Amygdala (tissue), 56 donors: ENCODE data around the gene NAT8L.

Experiments
- DNase-seq, 56 donors: peaks; one replicate each; lab custom pipeline; 2025; lab: John Stamatoyannopoulos, UW

NAT8L gene

DNA sequence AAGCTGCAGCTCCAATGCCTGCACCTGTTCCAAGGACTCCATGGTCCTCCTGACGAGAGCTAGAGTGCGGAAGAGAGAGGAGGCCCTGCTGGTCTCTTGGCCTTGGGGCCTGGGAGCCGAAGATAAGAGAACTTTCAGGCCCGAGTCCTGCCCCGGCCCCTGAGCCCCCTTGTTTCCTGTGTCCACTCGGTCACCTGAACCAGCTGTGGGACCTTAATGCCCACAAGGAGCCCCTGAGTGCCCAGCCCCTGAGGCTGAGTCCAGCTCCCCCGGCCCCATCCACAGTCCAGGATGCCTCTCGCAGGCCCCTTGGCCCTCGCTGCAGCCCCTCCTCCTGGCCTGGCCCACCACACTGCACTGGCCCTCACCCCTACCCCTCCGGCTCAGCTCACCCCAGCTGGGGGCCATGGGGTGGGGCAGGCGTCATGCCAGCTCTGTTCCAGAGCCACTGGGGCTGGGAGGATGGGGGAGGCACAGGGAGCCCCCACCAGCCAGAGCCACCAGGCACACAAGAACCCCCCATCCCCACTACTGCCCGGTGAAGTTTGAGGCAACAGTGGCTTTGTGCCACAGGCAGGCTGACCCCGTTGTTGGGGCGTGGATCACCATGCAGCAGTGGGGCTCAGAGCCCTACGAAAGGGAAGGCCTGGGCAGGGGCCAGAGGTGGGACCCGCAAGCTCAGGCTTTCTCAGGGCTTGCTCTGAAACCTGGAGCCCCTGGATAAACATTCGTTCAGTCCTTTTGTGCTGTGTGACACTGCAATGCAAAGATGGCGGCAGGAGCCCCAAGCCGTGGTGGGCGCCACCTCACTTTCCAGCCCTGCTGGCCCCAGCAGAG is 14.1 kb downstream of the NAT8L start:
- no peak for DNase-seq

DNA sequence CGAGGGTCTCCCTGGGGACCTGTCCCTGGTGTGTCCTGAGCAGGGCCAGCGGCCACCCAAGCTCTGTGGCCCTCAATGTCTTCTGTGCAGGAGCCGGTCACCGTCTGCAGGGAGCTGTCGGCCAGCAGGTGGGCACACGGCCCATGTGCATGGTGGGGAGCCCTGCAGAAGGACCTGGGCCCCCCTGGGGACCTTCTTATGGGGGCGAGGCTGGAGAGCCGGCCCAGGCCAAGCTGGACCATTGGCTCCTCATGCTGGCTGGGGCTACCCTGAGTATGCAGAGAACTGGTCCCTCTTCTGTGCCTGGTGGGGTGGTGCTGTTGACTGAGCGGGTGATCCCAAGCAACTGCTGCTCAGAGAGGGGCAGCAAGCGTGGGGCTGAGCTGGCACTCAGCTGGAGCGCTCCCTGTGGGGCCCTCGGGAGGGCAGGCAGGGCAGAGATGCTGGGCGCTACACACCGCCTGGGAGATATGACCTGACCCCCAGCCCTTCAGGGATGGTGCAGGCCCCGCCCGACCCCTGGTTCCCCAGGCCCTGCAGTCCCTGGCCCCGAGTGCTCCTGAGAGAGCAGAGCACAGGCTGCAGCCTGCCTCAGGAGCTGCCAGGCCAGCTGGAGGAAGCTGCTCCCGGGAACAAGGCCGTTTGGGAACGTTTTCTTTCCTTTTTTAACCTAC is 14.8 kb downstream of the NAT8L start:
- DNase-seq = no peak

DNA sequence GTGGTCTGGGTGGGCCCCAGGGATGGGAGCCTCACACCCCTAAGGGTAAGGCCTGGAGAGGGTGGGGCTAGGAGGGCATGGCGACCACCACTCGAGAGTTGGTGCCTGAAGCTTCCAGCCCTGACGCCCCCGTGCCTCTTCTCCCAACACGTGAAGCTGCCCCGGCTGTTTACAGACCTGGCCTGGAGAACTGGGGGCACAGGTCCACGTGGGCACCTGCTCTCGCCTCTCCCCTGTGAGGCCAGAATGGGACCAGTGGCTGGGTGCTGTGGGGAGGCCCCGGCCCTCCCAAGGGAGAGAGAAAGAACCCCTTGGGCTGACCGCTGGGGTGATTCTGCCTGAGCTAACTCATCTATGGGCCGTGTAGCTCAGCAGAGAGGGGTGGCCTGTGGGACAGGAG is 15.5 kb downstream of the NAT8L start:
- DNase-seq = no peak

DNA sequence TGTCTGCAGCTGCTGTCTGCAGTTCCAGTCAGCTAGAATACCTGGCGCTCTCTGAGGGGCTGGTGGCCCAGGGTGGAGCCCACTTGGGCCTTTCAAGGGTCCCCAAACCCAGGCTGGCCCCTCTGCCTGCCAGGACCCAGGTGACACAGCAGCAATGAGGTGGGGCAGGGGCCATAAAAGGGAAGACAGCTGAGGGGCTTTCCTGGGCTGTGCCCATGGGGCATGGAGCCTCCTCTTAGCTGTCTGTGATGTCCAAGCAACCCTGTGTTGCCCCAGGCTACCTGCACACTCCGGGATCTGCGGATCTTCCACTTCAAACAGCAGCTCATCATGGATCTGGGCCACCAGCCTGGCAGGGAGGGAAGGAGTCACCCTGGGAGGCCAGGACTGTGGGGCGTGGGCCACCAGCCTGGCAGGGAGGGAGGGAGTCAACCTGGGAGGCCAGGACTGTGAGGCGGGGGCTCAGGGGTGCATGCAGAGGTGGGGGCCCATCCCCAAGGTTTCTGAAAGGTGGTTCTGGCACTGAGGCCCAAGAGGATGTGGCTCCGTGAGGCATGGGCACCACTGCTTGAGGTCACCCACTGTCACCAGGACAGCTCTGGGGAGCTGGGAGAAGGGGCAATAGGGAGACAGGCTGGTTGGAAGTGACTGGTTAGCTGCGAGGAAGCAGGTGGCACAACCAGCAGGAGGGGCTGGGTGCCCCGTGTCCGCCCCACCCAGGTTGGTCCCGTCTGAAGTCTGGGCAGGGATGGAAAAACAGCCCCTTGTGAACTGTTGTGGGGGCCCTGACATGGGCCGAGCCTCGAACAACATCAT is 16.3 kb downstream of the NAT8L start:
- DNase-seq = no peak

DNA sequence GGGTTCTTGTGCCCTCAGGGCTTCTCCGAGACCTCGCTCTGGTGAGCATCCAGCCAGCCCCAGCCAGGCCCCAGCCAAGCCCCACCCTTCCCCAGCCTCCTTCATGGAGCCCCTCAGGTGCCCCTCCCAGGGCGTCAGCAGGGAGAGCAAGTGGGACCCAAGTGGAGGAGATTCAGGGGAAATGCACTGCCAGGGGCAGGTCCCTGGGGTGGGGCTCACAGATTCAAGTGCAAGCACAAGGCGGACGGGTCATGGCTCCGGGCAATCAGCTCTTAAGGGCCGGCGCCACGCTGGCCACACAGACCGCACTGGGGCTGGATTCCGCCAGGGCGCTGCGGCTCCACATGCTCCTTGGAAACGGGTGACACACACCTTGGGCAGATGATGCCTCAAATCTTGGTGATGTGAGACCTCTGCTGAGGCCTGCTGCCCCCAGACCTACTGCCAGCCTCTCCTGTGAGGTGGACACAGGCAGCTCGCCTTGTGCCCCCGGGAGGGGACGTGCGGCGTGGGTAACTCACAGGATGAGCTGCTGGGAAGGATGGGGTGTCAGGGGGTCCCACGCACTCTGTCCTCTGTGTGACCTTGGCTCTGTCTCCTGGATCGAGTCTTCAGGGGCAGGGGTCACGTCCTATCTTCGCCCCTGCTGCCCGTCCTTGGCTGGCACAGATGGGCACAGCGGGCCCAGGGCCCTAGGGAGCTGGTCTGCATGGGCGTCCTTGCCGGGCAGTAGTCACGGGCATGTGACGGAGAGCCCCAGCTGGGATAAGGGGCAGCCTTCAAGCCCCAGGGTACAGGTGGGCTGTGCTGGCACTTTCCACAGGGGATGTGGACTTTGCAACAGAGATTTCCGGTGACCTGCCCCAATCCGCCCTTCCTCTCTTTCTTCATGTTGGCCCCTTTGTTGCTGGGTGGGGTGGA is 17.1 kb downstream of the NAT8L start:
- no peak for DNase-seq

DNA sequence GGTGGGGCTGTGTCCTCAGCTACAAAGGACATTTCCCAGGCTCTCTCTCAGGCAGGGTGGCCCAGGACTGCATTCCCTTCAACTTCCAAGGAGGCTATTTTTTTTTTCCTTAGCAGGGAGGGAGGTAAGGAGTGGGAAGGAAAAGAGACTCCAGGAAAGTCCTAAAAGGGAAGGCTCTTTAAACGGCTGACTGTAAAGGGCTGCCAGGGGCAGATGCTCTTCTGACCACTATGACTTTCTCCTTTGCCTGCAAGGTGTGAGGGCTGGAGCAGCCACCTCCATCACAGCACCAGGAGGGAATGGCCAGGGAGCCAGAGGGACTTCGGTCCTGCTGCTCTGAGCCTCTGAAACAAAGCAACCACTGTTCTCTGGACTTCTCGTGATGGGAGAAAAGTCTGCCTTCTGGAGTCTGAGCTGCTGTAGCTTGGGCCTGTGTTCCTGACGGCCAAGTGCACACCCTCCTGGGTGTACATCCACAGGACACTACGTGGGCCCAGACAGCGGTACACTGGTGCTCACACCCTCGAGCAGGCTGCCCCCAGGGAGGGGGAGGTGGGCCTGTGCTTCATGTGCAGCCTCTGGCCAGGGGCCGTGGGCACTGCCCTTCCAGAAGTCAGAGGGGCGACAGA is 17.9 kb downstream of the NAT8L start:
- no peak for DNase-seq

DNA sequence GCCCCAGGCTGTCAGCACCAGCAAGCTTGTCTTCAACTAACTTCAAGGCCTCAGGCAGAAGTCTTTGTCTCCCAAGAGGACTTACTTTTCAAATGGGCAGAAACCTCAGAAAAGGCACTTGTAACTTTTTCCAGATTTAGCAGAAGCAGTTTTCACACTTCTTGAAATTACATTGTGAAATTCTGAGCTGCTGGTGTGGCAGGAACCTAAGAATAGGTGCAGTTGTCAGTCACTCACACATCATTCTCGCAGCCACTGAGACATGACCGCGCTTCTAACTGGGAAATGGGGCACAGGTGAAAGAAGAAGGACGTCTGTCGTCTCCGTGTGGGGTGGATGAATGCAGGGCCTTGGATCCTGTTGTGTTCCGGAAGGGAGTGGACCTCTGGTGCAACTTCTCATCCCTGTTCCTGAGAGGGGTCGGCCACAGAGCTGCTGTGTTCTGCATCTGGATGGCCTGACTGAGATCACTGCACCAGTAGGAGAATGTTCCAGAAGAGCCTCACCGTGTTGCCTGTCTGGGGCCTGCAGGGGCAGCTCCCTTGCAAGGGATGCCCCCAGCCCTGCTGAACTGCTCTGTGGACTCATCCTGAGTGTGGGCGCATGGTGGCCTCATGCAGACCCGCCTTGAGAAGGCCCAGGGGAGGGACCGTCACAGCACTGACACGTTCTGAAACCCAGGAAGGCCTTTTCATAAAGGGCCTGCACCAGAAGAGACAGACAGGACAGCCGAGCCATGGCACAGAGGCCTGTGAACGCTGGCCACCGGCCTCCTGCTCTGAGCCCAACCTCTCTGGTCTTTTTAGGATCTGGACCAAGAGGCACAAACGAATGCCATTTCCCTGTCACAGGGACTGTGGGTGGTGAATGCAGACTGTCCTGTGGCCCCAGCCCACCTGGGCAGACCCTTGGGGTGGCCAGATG is 18.7 kb downstream of the NAT8L start:
- DNase-seq = no peak

DNA sequence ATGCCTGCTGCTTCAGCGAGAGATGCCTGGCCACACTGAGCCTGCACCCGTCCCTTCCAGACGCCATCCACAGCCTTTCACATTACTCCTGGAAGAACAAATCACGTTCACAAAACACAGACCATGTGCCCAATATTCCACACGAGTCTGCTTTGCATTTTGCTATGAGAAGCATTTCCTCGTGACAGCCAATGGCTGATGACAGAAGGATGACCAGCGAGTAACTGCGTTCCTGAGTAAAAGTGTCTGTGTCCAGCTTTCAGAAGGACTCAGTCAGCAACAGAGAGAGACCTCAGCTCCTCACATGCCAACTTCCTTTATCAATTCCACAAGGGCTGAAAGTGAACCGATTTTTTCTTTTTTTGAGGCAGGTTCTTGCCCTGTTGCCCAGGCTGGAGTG is 19.5 kb downstream of the NAT8L start:
- no peak for DNase-seq

DNA sequence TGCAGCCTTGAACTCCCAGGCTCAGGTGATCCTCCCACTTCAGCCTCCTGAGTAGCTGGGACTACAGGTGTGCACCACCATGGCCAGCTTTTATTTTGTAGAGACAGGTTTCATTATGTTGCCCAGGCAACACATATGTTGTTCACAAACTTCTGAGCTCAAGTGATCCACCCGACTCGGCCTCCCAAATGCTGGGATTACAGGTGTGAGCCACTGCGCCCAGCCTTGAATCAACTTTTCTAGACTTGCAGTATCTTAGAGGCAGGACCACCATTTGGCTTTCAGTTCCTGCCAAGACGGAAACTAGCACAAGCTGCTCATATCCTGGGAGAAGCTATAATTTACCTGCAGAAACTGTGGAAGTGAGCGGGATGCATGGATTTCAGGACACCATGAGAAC is 19.9 kb downstream of the NAT8L start:
- DNase-seq = no peak

DNA sequence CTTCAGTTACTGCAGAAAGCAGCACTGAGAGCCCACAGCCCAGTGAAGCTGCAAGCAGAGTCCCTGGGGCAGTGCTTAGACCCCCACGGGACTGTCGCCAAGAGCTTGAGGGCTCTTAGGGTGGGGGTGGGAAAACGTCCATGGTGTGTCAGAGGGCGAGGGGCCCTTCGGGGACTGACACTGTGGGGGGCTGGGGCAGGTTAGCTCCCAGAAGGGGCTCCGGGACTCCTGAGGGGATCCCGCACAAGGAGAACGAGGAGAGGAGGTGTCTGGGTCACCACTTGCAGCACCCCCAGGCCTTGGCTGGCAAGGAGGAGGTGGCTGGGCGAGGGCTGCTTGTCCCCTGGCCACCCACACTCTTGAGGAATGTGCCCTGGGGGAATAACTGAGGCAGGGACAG is 20.8 kb downstream of the NAT8L start:
- DNase-seq = no peak

DNA sequence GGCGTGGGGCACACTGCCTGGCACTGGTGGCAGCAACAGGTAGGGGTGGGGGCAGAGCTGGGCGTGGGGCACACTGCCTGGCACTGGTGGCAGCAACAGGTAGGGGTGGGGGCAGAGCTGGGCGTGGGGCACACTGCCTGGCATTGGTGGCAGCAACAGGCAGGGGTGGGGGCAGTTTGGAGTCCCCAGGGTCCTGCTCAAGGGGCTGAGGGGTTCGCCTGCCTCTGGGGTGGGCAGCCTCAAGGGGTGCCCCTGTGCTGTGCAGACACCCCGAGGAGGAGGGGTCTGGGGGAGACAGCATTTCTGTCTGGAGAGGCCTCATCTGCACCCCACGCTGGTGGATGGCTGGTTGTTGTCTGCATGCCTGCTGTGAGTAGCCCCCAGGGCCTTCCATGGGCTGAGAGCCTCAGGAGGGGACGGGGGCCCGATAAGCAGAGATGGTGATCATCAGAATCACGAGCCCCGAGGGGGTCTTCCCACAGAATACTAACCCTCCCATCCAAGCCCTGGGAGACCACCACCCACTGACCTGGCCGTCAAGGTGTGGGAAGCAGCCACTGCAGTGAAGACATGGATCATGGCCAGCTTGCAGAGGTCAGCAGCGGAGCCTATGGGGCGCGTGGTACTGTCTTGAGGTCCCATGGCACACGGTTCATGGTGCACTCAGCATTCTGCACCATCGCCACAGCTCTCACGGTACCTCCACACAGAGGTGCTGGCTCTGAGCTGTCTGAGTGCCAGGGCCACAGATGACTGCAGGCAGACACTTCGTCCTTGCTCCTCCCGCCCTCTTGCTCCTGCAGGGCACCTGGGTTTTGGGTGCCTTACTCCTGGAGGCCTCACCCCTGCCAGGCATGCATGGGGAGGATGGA is 21.5 kb downstream of the NAT8L start:
- DNase-seq = no peak

DNA sequence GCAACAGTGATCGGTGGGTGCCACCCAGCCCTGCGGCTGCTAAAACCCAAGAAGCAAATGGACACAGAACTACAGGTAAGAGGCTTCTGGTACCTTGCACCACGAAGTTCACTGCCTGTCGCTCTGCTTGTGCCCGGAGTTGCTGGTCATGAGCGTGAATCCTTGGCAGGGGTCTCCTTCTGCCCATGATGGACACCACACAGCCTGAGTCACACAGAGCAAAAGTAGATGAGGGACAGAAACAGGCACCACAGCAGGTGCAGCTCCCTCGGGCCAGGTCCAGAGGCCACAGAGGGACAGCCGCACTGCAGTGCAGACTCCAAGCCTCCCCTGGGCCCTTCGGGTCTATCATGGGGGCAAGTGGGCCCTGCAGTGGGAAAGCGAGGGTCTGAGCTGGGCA is 22.4 kb downstream of the NAT8L start:
- no peak for DNase-seq

DNA sequence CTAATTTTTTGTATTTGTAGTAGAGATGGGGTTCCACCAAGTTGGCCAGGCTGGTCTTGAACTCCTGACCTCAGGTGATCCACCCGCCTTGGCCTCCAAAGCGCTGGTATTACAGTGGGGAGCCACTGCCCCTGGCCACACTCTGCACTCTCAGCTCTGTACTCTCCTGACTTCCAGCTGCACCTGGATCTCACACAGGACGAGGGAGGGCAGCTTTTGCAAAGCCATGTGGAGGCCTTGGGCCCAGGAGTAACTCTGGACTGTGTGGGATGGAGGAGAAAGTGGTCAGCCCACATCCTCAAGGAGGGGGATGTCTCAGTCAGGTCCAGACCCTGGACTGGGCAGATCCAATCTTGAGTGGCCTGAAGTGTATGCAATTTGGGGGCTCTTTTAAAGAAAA is 23.0 kb downstream of the NAT8L start:
- no peak for DNase-seq

DNA sequence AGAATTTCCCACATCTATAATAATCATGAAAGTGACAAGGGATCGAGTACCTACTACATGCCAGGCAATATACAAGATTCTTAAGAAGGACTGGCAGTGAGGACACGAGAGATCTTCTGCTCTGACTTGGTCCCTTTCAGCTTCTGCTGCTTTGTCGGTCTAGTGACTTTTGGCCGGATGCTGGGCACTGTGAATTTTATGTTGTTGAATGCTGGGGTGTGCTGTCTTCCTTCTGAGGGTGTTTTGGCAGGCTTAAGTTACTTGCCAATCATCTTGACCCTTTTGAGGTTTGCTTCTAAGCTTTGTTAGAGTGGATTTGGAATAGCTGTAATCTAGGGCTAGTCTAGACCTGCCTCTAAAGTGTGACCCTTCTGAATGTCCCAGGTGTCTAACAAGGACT is 23.5 kb downstream of the NAT8L start:
- no peak for DNase-seq

DNA sequence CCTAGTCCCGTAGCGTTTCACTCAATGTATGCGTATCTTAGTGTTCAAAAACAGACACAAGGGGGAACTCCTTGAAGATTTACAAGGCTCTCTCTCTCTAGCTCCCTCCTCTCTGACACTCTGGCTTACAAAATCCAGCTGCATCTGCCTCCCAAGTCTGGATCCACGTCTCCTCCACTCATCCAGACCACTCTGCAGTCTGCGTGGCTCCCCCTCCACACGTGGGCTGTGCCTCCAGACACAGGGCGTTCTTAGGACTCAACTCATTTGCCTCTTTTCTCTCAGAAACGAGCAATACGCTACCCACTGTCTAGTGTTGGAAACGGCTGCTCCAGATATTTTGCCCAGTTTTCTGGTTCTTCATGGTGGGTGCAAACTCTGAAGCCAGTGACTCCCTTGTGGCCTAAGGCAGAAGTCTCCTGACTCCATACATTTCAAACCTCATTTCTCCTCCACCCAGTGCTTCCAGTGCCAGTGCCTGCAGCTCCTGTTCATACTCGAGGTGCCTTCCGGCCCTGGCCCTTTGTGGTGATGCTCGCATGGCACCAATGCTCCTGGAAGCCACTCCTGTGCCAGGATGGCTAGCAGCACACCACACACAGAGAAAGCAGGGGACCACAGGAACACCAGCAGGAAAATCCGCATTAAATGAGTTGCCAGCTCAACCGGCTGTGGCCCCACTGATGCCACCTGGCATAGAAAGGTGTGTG is 24.1 kb downstream of the NAT8L start:
- no peak for DNase-seq

DNA sequence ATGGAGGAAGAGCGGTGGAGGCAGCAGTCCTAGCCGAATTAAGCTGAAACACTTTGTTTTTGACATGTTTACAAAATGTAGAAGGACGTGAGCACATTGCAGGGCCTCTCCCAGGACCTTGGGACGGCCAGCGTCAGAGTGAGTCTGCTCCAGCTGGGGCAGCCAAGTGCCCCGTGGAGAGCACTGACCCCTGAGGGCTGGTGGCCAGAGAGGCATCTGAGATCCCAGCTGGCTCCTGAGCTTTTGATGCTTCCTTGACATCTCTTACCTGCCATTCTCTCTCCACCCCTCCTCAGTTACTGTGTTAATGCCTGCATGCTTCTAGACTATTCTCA is 24.7 kb downstream of the NAT8L start:
- DNase-seq = no peak

DNA sequence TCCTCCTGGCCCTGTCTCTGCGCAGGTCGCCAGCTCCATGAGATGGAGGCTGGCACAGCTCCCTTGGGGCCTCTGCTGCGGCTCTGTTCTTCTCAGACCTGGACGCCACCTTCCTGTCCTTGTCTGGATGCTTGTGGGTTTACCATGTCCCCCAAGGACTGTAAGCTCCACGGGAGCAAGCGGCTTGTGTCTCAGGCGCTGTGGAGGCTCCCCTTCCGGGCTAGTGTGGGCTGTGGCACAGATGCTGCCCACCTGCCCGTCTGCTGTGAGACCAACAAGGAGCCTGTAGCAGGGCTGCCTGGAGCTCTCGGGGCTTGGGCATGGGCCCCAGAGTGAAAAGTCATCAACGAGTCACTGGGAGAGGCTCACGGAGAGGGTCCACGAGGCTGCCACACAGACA is 25.2 kb downstream of the NAT8L start:
- no peak for DNase-seq
